Fibroblast of lung (primary cell): ENCODE results near the gene SDCCAG8. TPM values are rescaled to one million over a fixed set of nuclear protein-coding genes. Genes with fewer than 3 reads are reported as not detected.

Experiments used
- DNase-seq, 2 donors: peaks; one replicate each; pipeline versions ENCODE4 v3.0.0 to v3.0.0-alpha.2; 2010; ENCODE audit warnings: low read depth in 2 of 2
- H2AFZ ChIP-seq: 2 replicates; pipeline ENCODE4 v1.5.1; 2012; ENCODE audit warnings: low read length, control low read depth, inconsistent platforms
- H3K27ac ChIP-seq: 2 replicates; pipeline ENCODE4 v1.5.1; 2011; ENCODE audit warnings: low read length, control low read depth; ENCODE audit not compliant: insufficient read depth
- H3K27me3 ChIP-seq: 2 replicates; pipeline ENCODE4 v1.5.1; 2011; ENCODE audit warnings: mild to moderate bottlenecking, low read length; ENCODE audit not compliant: control insufficient read depth, insufficient read depth
- H3K36me3 ChIP-seq: 2 replicates; pipeline ENCODE4 v1.5.1; 2011; ENCODE audit warnings: low read length; ENCODE audit not compliant: control insufficient read depth, insufficient read depth
- H3K4me1 ChIP-seq: 2 replicates; pipeline ENCODE4 v1.5.1; 2011; ENCODE audit warnings: low read length; ENCODE audit not compliant: control insufficient read depth, insufficient read depth; ENCODE audit errors: extremely low read depth
- H3K4me2 ChIP-seq: 2 replicates; pipeline ENCODE4 v1.5.1; 2011; ENCODE audit warnings: low read length, control low read depth; ENCODE audit not compliant: insufficient read depth; ENCODE audit errors: extremely low read depth
- H3K4me3 ChIP-seq, 4 experiments: fragments of 200-600 bp in 1 of 4; sonication (generic) in 1 of 4; replicated peaks in 1 of 4; 2 replicates each; pipeline ENCODE4 v1.5.1; 2011 to 2016; ENCODE audit warnings: low read length in 4 of 4, low read depth in 3 of 4, mild to moderate bottlenecking in 3 of 4, control low read depth in 2 of 4, inconsistent platforms in 1 of 4, mixed read lengths in 1 of 4; ENCODE audit not compliant: insufficient read depth in 1 of 4; ENCODE audit errors: control extremely low read depth in 1 of 4
- H3K79me2 ChIP-seq: 2 replicates; pipeline ENCODE4 v1.5.1; 2012; ENCODE audit warnings: mild to moderate bottlenecking, low read length, inconsistent platforms; ENCODE audit not compliant: control insufficient read depth, insufficient read depth
- H3K9ac ChIP-seq: 2 replicates; pipeline ENCODE4 v1.5.1; 2011; ENCODE audit warnings: mild to moderate bottlenecking, low read length, control low read depth; ENCODE audit not compliant: insufficient read depth
- H3K9me3 ChIP-seq: 2 replicates; pipeline ENCODE4 v1.5.1; 2012; ENCODE audit warnings: low read depth, low read length; ENCODE audit not compliant: control insufficient read depth, insufficient read depth
- H4K20me1 ChIP-seq: 2 replicates; pipeline ENCODE4 v1.5.1; 2011; ENCODE audit warnings: low read length; ENCODE audit not compliant: control insufficient read depth, insufficient read depth; ENCODE audit errors: extremely low read depth
- CTCF ChIP-seq, 2 donors: IDR thresholded peaks in 1 of 2; conservative IDR thresholded peaks in 1 of 2; 1 replicate in 1 of 2; 2 replicates in 1 of 2; pipeline ENCODE4 v1.5.1; 2011 to 2012; ENCODE audit warnings: low read length in 2 of 2, control low read depth in 1 of 2, inconsistent platforms in 1 of 2, low read depth in 1 of 2, mild to moderate bottlenecking in 1 of 2
- EZH2 ChIP-seq: IDR thresholded peaks from 2 replicates; pipeline ENCODE4 v1.5.1; 2012; ENCODE audit warnings: low read length, control low read depth, mild to moderate bottlenecking; ENCODE audit errors: missing control alignments
- polyA plus RNA-seq, 2 donors: library from polyadenylated mRNA; depleted of rRNA in 1 of 2; stranded (reverse) in 1 of 2; unstranded in 1 of 2; fragments of >200 nt; gene quantifications; 2 replicates each; pipeline ENCODE4 v1.2.1, GENCODE V29; 2011 to 2012; ENCODE audit warnings: missing spikeins in 1 of 2
- total RNA-seq: library from RNA; depleted of rRNA; stranded (reverse); fragments of >200 nt; gene quantifications from 2 replicates; pipeline ENCODE4 v1.2.1, GENCODE V29; 2014

SDCCAG8 gene
- total and polyA plus RNA-seq, 2 donors (not counting 1 experiment from before 2014, with no cell fraction given), result 34.8 to 53.2 TPM

- H4K20me1 ChIP-seq, result no peaks in the 10 kb centered on the region
- no peaks in the 10 kb centered on the region for H3K27me3 ChIP-seq
- H3K36me3 ChIP-seq, result no peaks in the 10 kb centered on the region
- H3K4me3 ChIP-seq, result no peak overlapping the region
- H3K4me2 ChIP-seq, result no peak overlapping the region
- H3K79me2 ChIP-seq, result no peaks in the 10 kb centered on the region
- H3K4me1 ChIP-seq, result no peaks in the 10 kb centered on the region
- H3K9me3 ChIP-seq, result no peaks in the 10 kb centered on the region
- H3K9ac ChIP-seq, result no peak overlapping the region
- no peak overlapping the region for H3K27ac ChIP-seq
- no peak overlapping the region for H2AFZ ChIP-seq
- no peak for DNase-seq
- no peak for TF ChIP-seq CTCF (conservative IDR thresholded peaks at IDR 0.05 in 1 of 2, IDR thresholded peaks at IDR 0.05 in 1 of 2; ENCODE audit: low read depth in 1 of 2, low read length in 2 of 2)
- TF ChIP-seq EZH2, result no peak
These were observed 158.3 kb downstream of the SDCCAG8 start for GRCh38 chr1:243414152-243414494.

- Histone ChIP-seq H3K27ac (no peak overlapping the region), H3K4me3 (no peak overlapping the region), H3K9me3 (no peaks in the 10 kb centered on the region), H3K4me1 (no peaks in the 10 kb centered on the region), H3K4me2 (no peak overlapping the region), H3K36me3 (no peaks in the 10 kb centered on the region), H2AFZ (no peak overlapping the region), H3K9ac (no peak overlapping the region), H3K79me2 (no peaks in the 10 kb centered on the region), H4K20me1 (no peaks in the 10 kb centered on the region), H3K27me3 (no peaks in the 10 kb centered on the region)
- no peak for DNase-seq
- TF ChIP-seq CTCF (conservative IDR thresholded peaks at IDR 0.05 in 1 of 2, IDR thresholded peaks at IDR 0.05 in 1 of 2; ENCODE audit: low read depth in 1 of 2, low read length in 2 of 2) (no peak), EZH2 (no peak)
These were observed 160.0 kb downstream of the SDCCAG8 start for GRCh38 chr1:243415663-243416408.

GRCh38 chr1:243416495-243416894 lies 160.7 kb downstream of the SDCCAG8 start:
- Histone ChIP-seq H3K79me2 (no peaks in the 10 kb centered on the region), H3K27ac (no peak overlapping the region), H3K36me3 (no peaks in the 10 kb centered on the region), H3K4me2 (no peak overlapping the region), H3K9me3 (no peaks in the 10 kb centered on the region), H4K20me1 (no peaks in the 10 kb centered on the region), H3K27me3 (no peaks in the 10 kb centered on the region), H3K4me1 (no peaks in the 10 kb centered on the region), H2AFZ (no peak overlapping the region), H3K9ac (no peak overlapping the region), H3K4me3 (no peak overlapping the region)
- DNase-seq, result no peak
- no peak for TF ChIP-seq EZH2
- TF ChIP-seq CTCF (conservative IDR thresholded peaks at IDR 0.05 in 1 of 2, IDR thresholded peaks at IDR 0.05 in 1 of 2; ENCODE audit: low read depth in 1 of 2, low read length in 2 of 2), result no peak
